T47D (cell line): Measurements from ENCODE around the gene ELAVL1.
"Not testable (repeated sequence)": the region's sequence is repeated elsewhere in the genome, so short reads cannot be mapped to it uniquely, and the experiment has no call there.

ENCODE experiments used
- DNase-seq, 2 experiments: peaks; one replicate each; pipeline versions ENCODE4 v3.0.0 to v3.0.0-alpha.2; 2011 to 2012; ENCODE audit warnings: low read depth in 1 of 2, low spot score in 1 of 2
- JUND ChIP-seq: IDR thresholded peaks from 2 replicates; pipeline ENCODE4 v1.6.1; 2012; ENCODE audit warnings: low read depth
- in situ Hi-C: cut with HindIII; loops from 2 replicates; pipeline ENCODE4 v1.10.0; 2016; ENCODE audit warnings: low sequenced_read_pairs, low pct_unique_long_range_greater_than_20kb

The ELAVL1 gene

DNA sequence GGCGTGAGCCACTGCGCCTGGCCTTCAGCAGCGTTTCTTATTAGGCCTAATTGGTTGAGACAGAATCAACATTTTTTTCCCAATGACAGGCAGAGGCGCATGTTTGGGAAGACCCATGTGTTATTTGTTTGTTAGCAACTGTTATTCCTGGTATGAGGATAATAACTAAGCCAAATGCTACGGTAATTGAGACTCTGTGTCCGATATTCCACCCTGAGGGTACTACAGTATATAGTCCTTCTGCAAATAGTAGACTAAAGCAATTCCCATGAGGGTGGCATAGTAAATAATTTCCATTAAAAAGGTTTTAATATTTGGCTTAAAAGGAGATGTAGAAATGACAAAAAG, 28.7 kb upstream of the ELAVL1 start:
- in situ Hi-C loops = no loop called here
- TF ChIP-seq JUND = no peak
- no peak for DNase-seq

DNA sequence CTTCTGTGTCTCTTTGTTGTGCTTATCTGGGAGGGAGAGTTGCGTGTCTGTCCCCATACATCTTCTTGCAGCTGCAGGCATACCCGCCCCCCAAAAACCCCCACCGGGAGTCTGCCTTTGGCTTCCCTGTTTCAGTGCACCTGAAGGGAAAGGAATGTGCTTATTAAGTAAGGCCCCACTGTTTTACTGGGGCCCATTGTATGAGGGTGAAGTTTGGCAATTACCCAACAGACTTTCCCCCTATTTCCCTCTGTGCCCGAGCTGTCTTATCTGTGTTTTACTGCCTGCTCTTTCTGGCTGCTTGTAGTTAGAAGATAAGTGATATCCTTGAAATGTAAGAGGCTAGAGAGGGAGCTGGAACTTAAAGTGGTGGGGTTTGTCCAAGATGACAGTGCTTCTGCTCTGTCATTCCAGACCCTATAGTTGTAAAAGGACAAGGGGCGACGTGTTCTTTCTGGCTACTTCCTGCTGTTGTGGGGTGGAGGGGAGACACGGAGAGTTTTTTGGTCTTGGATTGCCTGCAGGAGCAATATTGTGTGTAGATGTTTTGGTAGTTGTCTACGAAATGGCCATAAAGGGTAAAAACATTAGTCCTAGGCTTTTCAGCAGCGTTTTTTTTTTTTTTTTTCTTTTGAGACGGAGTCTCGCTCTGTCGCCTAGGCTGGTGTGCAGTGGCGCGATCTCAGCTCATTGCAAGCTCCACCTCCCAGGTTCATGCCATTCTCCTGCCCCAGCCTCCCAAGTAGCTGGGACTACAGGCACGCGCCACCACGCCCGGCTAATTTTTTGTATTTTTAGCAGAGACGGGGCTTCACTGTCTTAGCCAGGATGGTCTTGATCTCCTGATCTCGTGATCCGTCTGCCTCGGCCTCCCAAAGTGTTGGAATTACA, 28.1 kb upstream of the ELAVL1 start:
- in situ Hi-C loops, DNase-seq: not testable (repeated sequence)

DNA sequence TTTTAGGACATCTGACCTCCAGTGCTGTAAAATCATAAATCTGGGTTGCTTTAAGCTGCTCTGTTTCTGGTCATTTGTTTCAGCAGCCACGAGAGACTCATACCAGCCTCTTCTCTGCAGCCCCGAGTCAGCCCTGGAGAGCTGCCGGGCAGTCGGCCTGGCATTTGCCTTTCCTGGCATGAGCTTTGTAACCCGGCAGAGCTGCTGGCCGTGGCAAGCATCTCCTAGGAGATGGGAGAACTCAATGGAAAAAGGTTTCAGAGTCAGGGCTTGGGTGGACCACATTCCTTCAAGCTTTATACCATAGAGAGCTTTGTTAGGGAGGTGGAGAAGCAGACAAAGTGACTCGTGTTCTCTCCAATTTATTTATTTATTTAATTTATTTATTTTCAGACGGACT, 25.5 kb upstream of the ELAVL1 start:
- no peak for DNase-seq
- in situ Hi-C loops = no loop called here

DNA sequence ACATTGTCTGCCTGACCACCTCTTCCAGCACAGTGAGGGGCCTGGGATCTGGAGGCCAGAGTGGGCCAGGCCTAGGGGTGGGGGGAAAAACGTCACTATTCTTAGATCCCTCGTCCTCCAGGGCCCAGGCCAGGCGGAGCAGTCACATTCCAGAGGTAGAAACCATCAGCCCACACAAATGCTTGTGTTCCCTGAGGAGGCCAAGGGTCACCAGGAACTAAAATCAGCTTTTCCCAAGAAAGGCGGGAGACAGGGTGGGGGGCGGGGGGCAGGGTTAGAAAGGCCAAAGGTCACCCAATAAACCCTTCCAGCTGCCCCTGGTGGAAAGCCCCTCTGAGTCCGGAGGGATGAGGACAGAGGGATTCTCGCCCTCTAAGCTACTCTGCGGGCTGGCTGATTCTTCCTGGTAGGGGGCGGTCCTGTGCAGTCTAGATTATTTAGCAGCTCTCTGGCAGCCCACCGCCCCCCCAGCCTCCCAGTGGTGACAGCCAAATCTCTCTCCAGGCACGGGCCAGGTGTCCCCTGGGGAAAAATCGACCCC, 23.6 kb upstream of the ELAVL1 start:
- no peak for DNase-seq
- no peak for TF ChIP-seq JUND
- in situ Hi-C loops = no loop called here

More for the DNA sequence above, 25.5 kb upstream of the ELAVL1 start:
- TF ChIP-seq JUND = no peak

DNA sequence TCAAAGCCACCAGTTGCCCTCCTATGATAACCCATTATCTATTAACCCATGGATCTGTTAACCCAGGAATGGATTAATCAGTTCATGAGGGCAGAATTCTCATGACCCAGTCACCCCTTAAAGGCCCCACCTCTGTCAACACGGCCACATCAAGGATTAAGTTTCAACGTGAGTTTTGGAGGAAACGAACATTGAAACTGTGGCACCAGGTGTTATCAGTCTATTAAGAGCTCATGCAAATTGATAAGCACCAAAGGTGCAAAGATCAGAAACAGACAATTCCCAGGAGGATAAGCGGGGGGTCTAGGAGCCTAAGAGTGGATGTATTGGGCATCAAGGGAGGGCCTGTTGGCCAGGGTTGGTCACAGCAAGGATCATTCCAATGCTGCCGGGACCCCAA, 19.9 kb upstream of the ELAVL1 start:
- TF ChIP-seq JUND = no peak
- in situ Hi-C loops = no loop called here

DNA sequence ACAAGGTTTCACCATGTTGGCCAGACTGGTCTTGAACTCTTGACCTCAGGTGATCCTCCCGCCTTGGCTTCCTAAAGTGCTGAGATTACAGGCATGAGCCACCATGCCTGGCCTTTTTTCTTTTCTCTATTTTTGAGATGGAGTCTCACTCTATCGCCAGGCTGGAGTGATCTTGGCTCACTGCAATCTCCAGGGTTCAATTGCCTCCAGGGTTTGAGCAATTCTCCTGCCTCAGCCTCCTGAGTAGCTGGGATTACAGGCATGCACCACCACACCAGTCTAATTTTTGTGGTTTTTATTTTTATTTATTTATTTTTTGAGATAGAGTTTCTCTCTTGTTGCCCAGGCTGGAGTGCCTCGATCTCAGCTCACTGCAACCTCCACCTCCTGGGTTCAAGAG, 18.8 kb upstream of the ELAVL1 start:
- in situ Hi-C loops, DNase-seq: not testable (repeated sequence)

More for the DNA sequence above, 19.9 kb upstream of the ELAVL1 start:
- DNase-seq = no peak

GRCh38 chr19:8023371-8023770, 17.9 kb upstream of the ELAVL1 start:
- in situ Hi-C loops = no loop called here
- no peak for DNase-seq
- no peak for TF ChIP-seq JUND

GRCh38 chr19:8022275-8022674, 16.8 kb upstream of the ELAVL1 start:
- no peak for TF ChIP-seq JUND
- in situ Hi-C loops = no loop called here
- DNase-seq = peak; percentile 47 to 70

DNA sequence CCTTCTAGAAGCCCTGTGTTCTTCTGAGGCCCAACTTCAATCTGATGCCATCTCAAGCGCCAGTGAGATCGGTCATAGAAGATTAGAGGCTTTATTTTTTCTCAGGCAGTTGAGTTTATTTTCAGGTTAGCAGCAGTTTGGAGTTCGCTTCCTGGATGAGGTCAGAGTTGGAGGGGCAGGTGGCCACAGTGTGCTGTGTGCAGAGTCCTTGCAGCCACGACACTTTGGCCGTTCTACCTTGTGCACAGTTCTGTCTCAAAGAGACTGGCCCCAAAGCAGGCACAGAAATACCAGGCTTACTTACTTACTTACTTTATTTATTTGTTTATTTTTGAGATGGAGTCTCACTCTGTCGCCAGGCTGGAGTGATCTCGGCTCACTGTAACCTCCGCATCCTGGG, 15.9 kb upstream of the ELAVL1 start:
- TF ChIP-seq JUND = no peak
- DNase-seq = no peak
- in situ Hi-C loops = no loop called here

DNA sequence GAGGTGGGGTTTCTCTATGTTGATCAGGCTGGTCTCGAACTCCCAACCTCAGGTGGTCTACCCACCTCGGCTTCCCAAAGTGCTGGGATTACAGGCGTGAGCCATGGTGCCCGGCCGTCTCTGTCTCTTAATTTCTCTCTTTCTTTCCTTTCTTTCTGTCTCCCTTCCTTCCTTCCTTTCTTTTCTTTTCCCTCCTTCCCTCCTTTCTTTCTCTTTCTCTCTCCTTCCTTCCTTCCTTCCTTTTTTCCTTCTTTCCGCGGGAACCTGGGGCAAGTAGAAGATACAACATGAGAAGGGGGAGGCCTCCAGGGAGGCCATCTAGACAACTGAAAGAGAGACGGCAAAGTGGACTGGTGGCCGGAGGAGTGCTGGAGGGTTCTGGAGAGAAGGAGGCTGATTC, 15.2 kb upstream of the ELAVL1 start:
- no peak for TF ChIP-seq JUND
- DNase-seq = no peak
- in situ Hi-C loops = no loop called here

GRCh38 chr19:8017808-8018207, 12.4 kb upstream of the ELAVL1 start:
- peak in 1 of 2 experiments; percentile 19 for DNase-seq
- in situ Hi-C loops = no loop called here

GRCh38 chr19:8004723-8005513, 523 bp downstream of the ELAVL1 start:
- in situ Hi-C loops = no loop called here
- TF ChIP-seq JUND = no peak
- no peak for DNase-seq

More at GRCh38 chr19:8017808-8018207, 12.4 kb upstream of the ELAVL1 start:
- no peak for TF ChIP-seq JUND

DNA sequence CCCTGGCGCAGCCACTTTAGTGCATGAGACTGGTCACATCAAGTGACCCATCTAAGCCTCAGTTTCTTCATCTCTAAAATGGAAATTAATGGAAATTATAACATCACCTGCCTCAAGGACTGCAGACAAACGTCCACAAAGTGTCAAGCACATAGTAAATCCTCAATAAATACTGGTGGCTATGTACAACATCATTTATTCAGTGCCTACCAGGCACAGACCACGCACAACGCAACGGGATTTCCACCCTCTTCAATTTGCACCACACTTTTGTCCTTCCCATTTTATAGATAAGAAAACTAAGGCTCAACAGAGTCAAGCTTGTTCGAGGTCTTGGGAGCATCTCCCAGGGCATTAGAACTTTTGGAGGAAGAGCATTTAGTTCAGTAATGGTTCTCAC, 1.4 kb downstream of the ELAVL1 start:
- in situ Hi-C loops = no loop called here
- DNase-seq = no peak
- TF ChIP-seq JUND = no peak
